ENCODE data around the gene PSMG2. TPM values are rescaled to one million over a fixed set of nuclear protein-coding genes. Genes with fewer than 3 reads are reported as not detected.

PSMG2 gene
- total and polyA plus RNA-seq, 2 of the 13 experiments (the other 11 are each of a cell fraction or from before 2014, with no cell fraction given) = 53.4 to 94.8 TPM

- TF ChIP-seq GTF2F1 (IDR thresholded peaks at IDR 0.05; ENCODE audit: low read length) = no peak
- no peak for TF ChIP-seq ZNF674 (CRISPR knock-in tag; IDR thresholded peaks at IDR 0.05; ENCODE audit: low read depth)
- TF ChIP-seq, protein P1, sequence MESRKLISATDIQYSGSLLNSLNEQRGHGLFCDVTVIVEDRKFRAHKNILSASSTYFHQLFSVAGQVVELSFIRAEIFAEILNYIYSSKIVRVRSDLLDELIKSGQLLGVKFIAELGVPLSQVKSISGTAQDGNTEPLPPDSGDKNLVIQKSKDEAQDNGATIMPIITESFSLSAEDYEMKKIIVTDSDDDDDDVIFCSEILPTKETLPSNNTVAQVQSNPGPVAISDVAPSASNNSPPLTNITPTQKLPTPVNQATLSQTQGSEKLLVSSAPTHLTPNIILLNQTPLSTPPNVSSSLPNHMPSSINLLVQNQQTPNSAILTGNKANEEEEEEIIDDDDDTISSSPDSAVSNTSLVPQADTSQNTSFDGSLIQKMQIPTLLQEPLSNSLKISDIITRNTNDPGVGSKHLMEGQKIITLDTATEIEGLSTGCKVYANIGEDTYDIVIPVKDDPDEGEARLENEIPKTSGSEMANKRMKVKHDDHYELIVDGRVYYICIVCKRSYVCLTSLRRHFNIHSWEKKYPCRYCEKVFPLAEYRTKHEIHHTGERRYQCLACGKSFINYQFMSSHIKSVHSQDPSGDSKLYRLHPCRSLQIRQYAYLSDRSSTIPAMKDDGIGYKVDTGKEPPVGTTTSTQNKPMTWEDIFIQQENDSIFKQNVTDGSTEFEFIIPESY (CRISPR knock-in tag; IDR thresholded peaks at IDR 0.05) = no peak
- TF ChIP-seq NR3C1 (CRISPR knock-in tag; IDR thresholded peaks at IDR 0.05) = no peak
- peak; percentile 66; the same call in 1 of the 2 replicates for TF ChIP-seq ZNF335 (CRISPR knock-in tag; IDR thresholded peaks at IDR 0.05)
- TF ChIP-seq KDM6A (CRISPR knock-in tag; IDR thresholded peaks at IDR 0.05; ENCODE audit: low read depth) = peak; percentile 55; the same call in 1 of the 2 replicates
- TF ChIP-seq GATAD2A (CRISPR knock-in tag; IDR thresholded peaks at IDR 0.05) = peak; percentile 78
- no peak for TF ChIP-seq LCORL (IDR thresholded peaks at IDR 0.05)
- 0 out of 2 replicates have a peak, but pooled peaks have one; percentile 29 for TF ChIP-seq LCORL (CRISPR knock-in tag; IDR thresholded peaks at IDR 0.05)
- TF ChIP-seq NFYC (CRISPR knock-in tag; IDR thresholded peaks at IDR 0.05) = no peak
- TF ChIP-seq, protein P2, sequence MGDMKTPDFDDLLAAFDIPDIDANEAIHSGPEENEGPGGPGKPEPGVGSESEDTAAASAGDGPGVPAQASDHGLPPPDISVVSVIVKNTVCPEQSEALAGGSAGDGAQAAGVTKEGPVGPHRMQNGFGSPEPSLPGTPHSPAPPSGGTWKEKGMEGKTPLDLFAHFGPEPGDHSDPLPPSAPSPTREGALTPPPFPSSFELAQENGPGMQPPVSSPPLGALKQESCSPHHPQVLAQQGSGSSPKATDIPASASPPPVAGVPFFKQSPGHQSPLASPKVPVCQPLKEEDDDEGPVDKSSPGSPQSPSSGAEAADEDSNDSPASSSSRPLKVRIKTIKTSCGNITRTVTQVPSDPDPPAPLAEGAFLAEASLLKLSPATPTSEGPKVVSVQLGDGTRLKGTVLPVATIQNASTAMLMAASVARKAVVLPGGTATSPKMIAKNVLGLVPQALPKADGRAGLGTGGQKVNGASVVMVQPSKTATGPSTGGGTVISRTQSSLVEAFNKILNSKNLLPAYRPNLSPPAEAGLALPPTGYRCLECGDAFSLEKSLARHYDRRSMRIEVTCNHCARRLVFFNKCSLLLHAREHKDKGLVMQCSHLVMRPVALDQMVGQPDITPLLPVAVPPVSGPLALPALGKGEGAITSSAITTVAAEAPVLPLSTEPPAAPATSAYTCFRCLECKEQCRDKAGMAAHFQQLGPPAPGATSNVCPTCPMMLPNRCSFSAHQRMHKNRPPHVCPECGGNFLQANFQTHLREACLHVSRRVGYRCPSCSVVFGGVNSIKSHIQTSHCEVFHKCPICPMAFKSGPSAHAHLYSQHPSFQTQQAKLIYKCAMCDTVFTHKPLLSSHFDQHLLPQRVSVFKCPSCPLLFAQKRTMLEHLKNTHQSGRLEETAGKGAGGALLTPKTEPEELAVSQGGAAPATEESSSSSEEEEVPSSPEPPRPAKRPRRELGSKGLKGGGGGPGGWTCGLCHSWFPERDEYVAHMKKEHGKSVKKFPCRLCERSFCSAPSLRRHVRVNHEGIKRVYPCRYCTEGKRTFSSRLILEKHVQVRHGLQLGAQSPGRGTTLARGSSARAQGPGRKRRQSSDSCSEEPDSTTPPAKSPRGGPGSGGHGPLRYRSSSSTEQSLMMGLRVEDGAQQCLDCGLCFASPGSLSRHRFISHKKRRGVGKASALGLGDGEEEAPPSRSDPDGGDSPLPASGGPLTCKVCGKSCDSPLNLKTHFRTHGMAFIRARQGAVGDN (CRISPR knock-in tag; IDR thresholded peaks at IDR 0.05) = 0 out of 2 replicates have a peak, but pooled peaks have one; percentile 3
- TF ChIP-seq NR2C2 (CRISPR knock-in tag; IDR thresholded peaks at IDR 0.05; ENCODE audit: borderline replicate concordance) = peak; percentile 24; the same call in 1 of the 2 replicates
- TF ChIP-seq ZNF672 (CRISPR knock-in tag; IDR thresholded peaks at IDR 0.05) = no peak
- peak; percentile 70; the same call in 1 of the 2 replicates for TF ChIP-seq HDAC2 (CRISPR knock-in tag; IDR thresholded peaks at IDR 0.05)
- TF ChIP-seq, protein P3, sequence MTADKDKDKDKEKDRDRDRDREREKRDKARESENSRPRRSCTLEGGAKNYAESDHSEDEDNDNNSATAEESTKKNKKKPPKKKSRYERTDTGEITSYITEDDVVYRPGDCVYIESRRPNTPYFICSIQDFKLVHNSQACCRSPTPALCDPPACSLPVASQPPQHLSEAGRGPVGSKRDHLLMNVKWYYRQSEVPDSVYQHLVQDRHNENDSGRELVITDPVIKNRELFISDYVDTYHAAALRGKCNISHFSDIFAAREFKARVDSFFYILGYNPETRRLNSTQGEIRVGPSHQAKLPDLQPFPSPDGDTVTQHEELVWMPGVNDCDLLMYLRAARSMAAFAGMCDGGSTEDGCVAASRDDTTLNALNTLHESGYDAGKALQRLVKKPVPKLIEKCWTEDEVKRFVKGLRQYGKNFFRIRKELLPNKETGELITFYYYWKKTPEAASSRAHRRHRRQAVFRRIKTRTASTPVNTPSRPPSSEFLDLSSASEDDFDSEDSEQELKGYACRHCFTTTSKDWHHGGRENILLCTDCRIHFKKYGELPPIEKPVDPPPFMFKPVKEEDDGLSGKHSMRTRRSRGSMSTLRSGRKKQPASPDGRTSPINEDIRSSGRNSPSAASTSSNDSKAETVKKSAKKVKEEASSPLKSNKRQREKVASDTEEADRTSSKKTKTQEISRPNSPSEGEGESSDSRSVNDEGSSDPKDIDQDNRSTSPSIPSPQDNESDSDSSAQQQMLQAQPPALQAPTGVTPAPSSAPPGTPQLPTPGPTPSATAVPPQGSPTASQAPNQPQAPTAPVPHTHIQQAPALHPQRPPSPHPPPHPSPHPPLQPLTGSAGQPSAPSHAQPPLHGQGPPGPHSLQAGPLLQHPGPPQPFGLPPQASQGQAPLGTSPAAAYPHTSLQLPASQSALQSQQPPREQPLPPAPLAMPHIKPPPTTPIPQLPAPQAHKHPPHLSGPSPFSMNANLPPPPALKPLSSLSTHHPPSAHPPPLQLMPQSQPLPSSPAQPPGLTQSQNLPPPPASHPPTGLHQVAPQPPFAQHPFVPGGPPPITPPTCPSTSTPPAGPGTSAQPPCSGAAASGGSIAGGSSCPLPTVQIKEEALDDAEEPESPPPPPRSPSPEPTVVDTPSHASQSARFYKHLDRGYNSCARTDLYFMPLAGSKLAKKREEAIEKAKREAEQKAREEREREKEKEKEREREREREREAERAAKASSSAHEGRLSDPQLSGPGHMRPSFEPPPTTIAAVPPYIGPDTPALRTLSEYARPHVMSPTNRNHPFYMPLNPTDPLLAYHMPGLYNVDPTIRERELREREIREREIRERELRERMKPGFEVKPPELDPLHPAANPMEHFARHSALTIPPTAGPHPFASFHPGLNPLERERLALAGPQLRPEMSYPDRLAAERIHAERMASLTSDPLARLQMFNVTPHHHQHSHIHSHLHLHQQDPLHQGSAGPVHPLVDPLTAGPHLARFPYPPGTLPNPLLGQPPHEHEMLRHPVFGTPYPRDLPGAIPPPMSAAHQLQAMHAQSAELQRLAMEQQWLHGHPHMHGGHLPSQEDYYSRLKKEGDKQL (CRISPR knock-in tag; IDR thresholded peaks at IDR 0.05; ENCODE audit: low read depth) = peak; percentile 35; the same call in 1 of the 2 replicates
- TF ChIP-seq TFDP2 (CRISPR knock-in tag; IDR thresholded peaks at IDR 0.05) = no peak
- peak; percentile 53; the same call in 1 of the 2 replicates for TF ChIP-seq RXRB (CRISPR knock-in tag; IDR thresholded peaks at IDR 0.05; ENCODE audit: borderline replicate concordance)
These were observed 38.5 kb downstream of the PSMG2 start (continued) for GRCh38 chr18:12741351-12741750.

Measured in HepG2 (cell line).